ENCODE measurements around the gene C11orf24.
"Not testable (repeated sequence)": the region's sequence is repeated elsewhere in the genome, so short reads cannot be mapped to it uniquely, and the experiment has no call there.

GRCh38 chr11:68299517-68299879, 27.7 kb upstream of the C11orf24 start:
- TF ChIP-seq CTCF (conservative IDR thresholded peaks at IDR 0.05); EZH2 (IDR thresholded peaks at IDR 0.05; ENCODE audit: low read depth): not testable (repeated sequence)
